SK-N-MC (cell line): ENCODE data around the gene CCDC179.

Experiments
- EZH2 ChIP-seq: fragments of 200-600 bp; sonication (generic); IDR thresholded peaks from one replicate; pipeline ENCODE4 v1.6.1; 2017; ENCODE audit warnings: antibody characterized with exemption
- FOXP2 ChIP-seq: optimal IDR thresholded peaks from 2 replicates; pipeline ENCODE3; 2011; ENCODE audit warnings: mild to moderate bottlenecking, moderate library complexity; ENCODE audit not compliant: insufficient read depth; ENCODE audit errors: extremely low read length, control extremely low read depth
- POLR2AphosphoS5 ChIP-seq: IDR thresholded peaks from 2 replicates; pipeline ENCODE4 v1.6.1; 2012; ENCODE audit warnings: mild to moderate bottlenecking, low read depth, low read length, borderline replicate concordance

GRCh38 chr11:22808571-22809197 is 51.6 kb downstream of the CCDC179 start:
- TF ChIP-seq POLR2AphosphoS5 (no peak), EZH2 (no peak), FOXP2 (no peak)
